H9 (cell line): ENCODE data around the gene GRB2. TPM values are rescaled to one million over a fixed set of nuclear protein-coding genes. Genes with fewer than 3 reads are reported as not detected.

Experiments used
- DNase-seq: peaks from one replicate; pipeline ENCODE4 v3.0.0-alpha.2; 2017
- H2AFZ ChIP-seq: one replicate; pipeline ENCODE4 v1.6.1; 2013; ENCODE audit warnings: mild to moderate bottlenecking, low read length, control low read depth, moderate library complexity
- H2AK5ac ChIP-seq: 2 replicates; pipeline ENCODE4 v1.6.1; 2013; ENCODE audit warnings: low read length, control low read depth, mixed read lengths; ENCODE audit not compliant: insufficient read length
- H2BK120ac ChIP-seq: one replicate; pipeline ENCODE4 v1.6.1; 2013; ENCODE audit warnings: low read depth, mild to moderate bottlenecking, low read length, control low read depth, inconsistent platforms; ENCODE audit not compliant: poor library complexity, severe bottlenecking
- H2BK12ac ChIP-seq: 2 replicates; pipeline ENCODE4 v1.6.1; 2013; ENCODE audit warnings: low read length, control low read depth, mixed read lengths, low read depth; ENCODE audit not compliant: insufficient read length
- H2BK15ac ChIP-seq: 2 replicates; pipeline ENCODE4 v1.6.1; 2013; ENCODE audit warnings: low read depth, low read length, control low read depth
- H2BK20ac ChIP-seq: one replicate; pipeline ENCODE4 v1.6.1; 2013; ENCODE audit warnings: low read depth, mild to moderate bottlenecking, low read length, control low read depth, inconsistent platforms; ENCODE audit not compliant: poor library complexity, severe bottlenecking
- H2BK5ac ChIP-seq: 2 replicates; pipeline ENCODE4 v1.6.1; 2013; ENCODE audit warnings: low read length, control low read depth, mixed read lengths; ENCODE audit not compliant: insufficient read length
- H3K14ac ChIP-seq: 2 replicates; pipeline ENCODE4 v1.6.1; 2013; ENCODE audit warnings: low read length, control low read depth; ENCODE audit not compliant: insufficient read depth
- H3K18ac ChIP-seq: 2 replicates; pipeline ENCODE4 v1.6.1; 2013; ENCODE audit warnings: low read depth, mild to moderate bottlenecking, mixed read lengths, low read length, control low read depth; ENCODE audit not compliant: insufficient read length
- H3K23ac ChIP-seq: 2 replicates; pipeline ENCODE4 v1.6.1; 2013; ENCODE audit warnings: low read length, control low read depth, mixed read lengths, low read depth; ENCODE audit not compliant: insufficient read length
- H3K23me2 ChIP-seq: 2 replicates; pipeline ENCODE4 v1.6.1; 2013; ENCODE audit warnings: low read depth, mild to moderate bottlenecking, mixed read lengths, low read length, control low read depth; ENCODE audit not compliant: insufficient read length, poor library complexity, severe bottlenecking
- H3K27ac ChIP-seq: 2 replicates; pipeline ENCODE4 v1.5.1; 2013; ENCODE audit warnings: low read length, control low read depth, mixed read lengths, low read depth; ENCODE audit not compliant: insufficient read length
- H3K27me3 ChIP-seq: 2 replicates; pipeline ENCODE4 v1.6.1; 2013; ENCODE audit warnings: low read length, control low read depth, inconsistent platforms; ENCODE audit not compliant: insufficient read depth
- H3K4ac ChIP-seq: 2 replicates; pipeline ENCODE4 v1.6.1; 2013; ENCODE audit warnings: low read depth, mild to moderate bottlenecking, control low read depth, inconsistent platforms, low read length, moderate library complexity
- H3K4me1 ChIP-seq: 2 replicates; pipeline ENCODE4 v1.6.1; 2013; ENCODE audit warnings: low read length, control low read depth, inconsistent platforms; ENCODE audit not compliant: insufficient read depth
- H3K4me2 ChIP-seq: 2 replicates; pipeline ENCODE4 v1.6.1; 2013; ENCODE audit warnings: low read length, control low read depth, mixed read lengths; ENCODE audit not compliant: insufficient read length, insufficient read depth
- H3K56ac ChIP-seq: 2 replicates; pipeline ENCODE4 v1.6.1; 2013; ENCODE audit warnings: low read depth, mild to moderate bottlenecking, mixed read lengths, low read length, control low read depth; ENCODE audit not compliant: insufficient read length
- H3K79me1 ChIP-seq: 2 replicates; pipeline ENCODE4 v1.6.1; 2013; ENCODE audit warnings: low read depth, mild to moderate bottlenecking, moderate library complexity, low read length, control low read depth, inconsistent platforms; ENCODE audit not compliant: insufficient read depth, poor library complexity, severe bottlenecking
- H3K79me2 ChIP-seq: 2 replicates; pipeline ENCODE4 v1.6.1; 2013; ENCODE audit warnings: low read length, control low read depth, inconsistent platforms; ENCODE audit not compliant: insufficient read depth
- H3K9ac ChIP-seq: 2 replicates; pipeline ENCODE4 v1.6.1; 2013; ENCODE audit warnings: low read length, control low read depth, mixed read lengths; ENCODE audit not compliant: insufficient read length; ENCODE audit errors: extremely low read depth
- H3K9me3 ChIP-seq: one replicate; pipeline ENCODE4 v1.6.1; 2013; ENCODE audit warnings: low read depth, low read length, inconsistent platforms; ENCODE audit not compliant: control insufficient read depth
- H3T11ph ChIP-seq: one replicate; pipeline ENCODE4 v1.6.1; 2013; ENCODE audit warnings: mild to moderate bottlenecking, low read length, control low read depth, inconsistent platforms
- H4K20me1 ChIP-seq: one replicate; pipeline ENCODE4 v1.6.1; 2013; ENCODE audit not compliant: control insufficient read depth, insufficient read length, insufficient read depth
- H4K5ac ChIP-seq: 2 replicates; pipeline ENCODE4 v1.6.1; 2013; ENCODE audit warnings: low read depth, mild to moderate bottlenecking, mixed read lengths, low read length, control low read depth; ENCODE audit not compliant: insufficient read length
- H4K8ac ChIP-seq: replicated peaks from 2 replicates; pipeline ENCODE4 v1.6.1; 2013; ENCODE audit warnings: low read length, control low read depth, mixed read lengths, low read depth; ENCODE audit not compliant: insufficient read length
- H4K91ac ChIP-seq: 2 replicates; pipeline ENCODE4 v1.6.1; 2013; ENCODE audit warnings: low read depth, mild to moderate bottlenecking, moderate library complexity, mixed read lengths, low read length, control low read depth; ENCODE audit not compliant: insufficient read length
- H3K27ac Mint-ChIP-seq, 3 experiments: 2 replicates in 2 of 3; 3 replicates in 1 of 3; pipeline ENCODE4 v1.8.0; 2020 to 2021; ENCODE audit warnings: mixed read lengths in 3 of 3, mild to moderate bottlenecking in 1 of 3, moderate library complexity in 1 of 3
- H3K27me3 Mint-ChIP-seq: 2 replicates; pipeline ENCODE4 v1.8.0; 2021; ENCODE audit warnings: low read depth, mild to moderate bottlenecking, moderate library complexity, mixed read lengths
- H3K36me3 Mint-ChIP-seq, 3 experiments: 2 replicates in 2 of 3; 3 replicates in 1 of 3; pipeline ENCODE4 v1.8.0; 2020 to 2021; ENCODE audit warnings: low read depth in 3 of 3, mixed read lengths in 3 of 3; ENCODE audit not compliant: insufficient read depth in 1 of 3
- H3K4me1 Mint-ChIP-seq, 2 experiments: 2 replicates each; pipeline ENCODE4 v1.8.0; 2020; ENCODE audit warnings: mixed read lengths in 2 of 2
- H3K4me3 Mint-ChIP-seq, 2 experiments: 2 replicates in 1 of 2; 3 replicates in 1 of 2; pipeline ENCODE4 v1.8.0; 2020 to 2021; ENCODE audit warnings: mild to moderate bottlenecking in 2 of 2, mixed read lengths in 2 of 2, moderate library complexity in 1 of 2
- H3K9me3 Mint-ChIP-seq, 2 experiments: 2 replicates in 1 of 2; 3 replicates in 1 of 2; pipeline ENCODE4 v1.8.0; 2020; ENCODE audit warnings: mild to moderate bottlenecking in 2 of 2, mixed read lengths in 2 of 2, moderate library complexity in 1 of 2
- WGBS: extraction: QIAGEN DNeasy Blood & Tissue Kit; methylation state at CpG from one replicate; pipeline ENCODE4 v1.1.7; 2013; ENCODE audit warnings: missing lambda C conversion rate, low lambda C conversion rate, mixed read lengths; ENCODE audit not compliant: insufficient read length; ENCODE audit errors: extremely low coverage; 5-methylcytosine and 5-hydroxymethylcytosine counted together
- total RNA-seq: library from RNA; stranded (reverse); gene quantifications from 2 replicates; pipeline ENCODE4 v1.2.1, GENCODE V29; 2021
- TF ChIP-seq, protein P1 (sequence below): fragments of 200-600 bp; sonication (generic); conservative IDR thresholded peaks from 3 replicates; pipeline ENCODE4 v1.8.0; 2021; ENCODE audit warnings: antibody characterized with exemption, mild to moderate bottlenecking

Gene GRB2
- total RNA-seq, 1 experiment from 2014 or later, result 91.7 TPM

DNA sequence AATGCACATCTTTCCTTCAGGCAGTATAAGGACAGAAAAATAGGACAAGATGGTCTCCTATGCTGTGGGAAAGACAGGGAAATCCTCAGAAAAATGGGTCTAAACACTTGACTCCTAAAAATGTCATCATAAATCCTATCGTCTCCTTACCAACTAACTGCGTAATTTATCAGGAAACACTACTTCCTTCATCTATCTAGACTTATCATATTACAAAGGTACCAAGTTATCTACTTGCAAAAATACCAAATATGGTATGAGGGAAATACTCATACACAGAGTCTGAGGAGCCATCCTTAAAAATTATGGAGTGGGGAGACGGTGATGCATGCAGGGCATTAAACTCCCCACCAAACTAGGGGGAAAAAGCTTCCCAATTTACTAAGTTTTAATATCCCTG is 44.1 kb downstream of the GRB2 start:
- H3K27ac Mint-ChIP-seq, result no peak overlapping the region
- no peak overlapping the region for H3K14ac ChIP-seq
- H3K79me1 ChIP-seq, result no peaks in the 10 kb centered on the region
- no peak overlapping the region for H4K8ac ChIP-seq
- H2AFZ ChIP-seq, result no peak overlapping the region
- H3K9me3 ChIP-seq, result no peaks in the 10 kb centered on the region
- no peak overlapping the region for H2BK20ac ChIP-seq
- WGBS, result no CpG with 5 or more reads among the region's 3 CpGs
- H3K4me3 Mint-ChIP-seq, result no peak overlapping the region
- DNase-seq, result no peak
- no peak overlapping the region for H3K18ac ChIP-seq
- no peak overlapping the region for H3K4ac ChIP-seq
- H3K27me3 Mint-ChIP-seq, result no peaks in the 10 kb centered on the region
- no peak overlapping the region for H3K27ac ChIP-seq
- no peak overlapping the region for H2BK15ac ChIP-seq
- H2BK120ac ChIP-seq, result no peak overlapping the region
- no peaks in the 10 kb centered on the region for H3K23me2 ChIP-seq
- H3T11ph ChIP-seq, result no peak overlapping the region
- H3K23ac ChIP-seq, result no peak overlapping the region
- no peak overlapping the region for H2BK5ac ChIP-seq
- no peak overlapping the region for H2AK5ac ChIP-seq
- H3K27me3 ChIP-seq, result no peaks in the 10 kb centered on the region
- TF ChIP-seq, protein P1, sequence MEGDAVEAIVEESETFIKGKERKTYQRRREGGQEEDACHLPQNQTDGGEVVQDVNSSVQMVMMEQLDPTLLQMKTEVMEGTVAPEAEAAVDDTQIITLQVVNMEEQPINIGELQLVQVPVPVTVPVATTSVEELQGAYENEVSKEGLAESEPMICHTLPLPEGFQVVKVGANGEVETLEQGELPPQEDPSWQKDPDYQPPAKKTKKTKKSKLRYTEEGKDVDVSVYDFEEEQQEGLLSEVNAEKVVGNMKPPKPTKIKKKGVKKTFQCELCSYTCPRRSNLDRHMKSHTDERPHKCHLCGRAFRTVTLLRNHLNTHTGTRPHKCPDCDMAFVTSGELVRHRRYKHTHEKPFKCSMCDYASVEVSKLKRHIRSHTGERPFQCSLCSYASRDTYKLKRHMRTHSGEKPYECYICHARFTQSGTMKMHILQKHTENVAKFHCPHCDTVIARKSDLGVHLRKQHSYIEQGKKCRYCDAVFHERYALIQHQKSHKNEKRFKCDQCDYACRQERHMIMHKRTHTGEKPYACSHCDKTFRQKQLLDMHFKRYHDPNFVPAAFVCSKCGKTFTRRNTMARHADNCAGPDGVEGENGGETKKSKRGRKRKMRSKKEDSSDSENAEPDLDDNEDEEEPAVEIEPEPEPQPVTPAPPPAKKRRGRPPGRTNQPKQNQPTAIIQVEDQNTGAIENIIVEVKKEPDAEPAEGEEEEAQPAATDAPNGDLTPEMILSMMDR, result no peak
- H3K4me2 ChIP-seq, result no peak overlapping the region
- H3K79me2 ChIP-seq, result peaks cover 8% of the 10 kb centered on the region; the same call in 1 of the 2 replicates
- H3K56ac ChIP-seq, result no peak overlapping the region
- H3K4me1 Mint-ChIP-seq, result peaks cover 15% of the 10 kb centered on the region in 2 experiments
- no peak overlapping the region for H3K9ac ChIP-seq
- no peak overlapping the region for H4K5ac ChIP-seq
- peaks cover 0 to 7% (median 2%) of the 10 kb centered on the region in 3 experiments; a peak in 3 of 7 replicates for H3K36me3 Mint-ChIP-seq
- no peak overlapping the region for H2BK12ac ChIP-seq
- H4K20me1 ChIP-seq, result no peaks in the 10 kb centered on the region
- no peaks in the 10 kb centered on the region for H3K4me1 ChIP-seq
- H3K9me3 Mint-ChIP-seq, result no peaks in the 10 kb centered on the region
- no peak overlapping the region for H4K91ac ChIP-seq
